ENCODE results near the gene PIAS4.

PIAS4 gene

DNA sequence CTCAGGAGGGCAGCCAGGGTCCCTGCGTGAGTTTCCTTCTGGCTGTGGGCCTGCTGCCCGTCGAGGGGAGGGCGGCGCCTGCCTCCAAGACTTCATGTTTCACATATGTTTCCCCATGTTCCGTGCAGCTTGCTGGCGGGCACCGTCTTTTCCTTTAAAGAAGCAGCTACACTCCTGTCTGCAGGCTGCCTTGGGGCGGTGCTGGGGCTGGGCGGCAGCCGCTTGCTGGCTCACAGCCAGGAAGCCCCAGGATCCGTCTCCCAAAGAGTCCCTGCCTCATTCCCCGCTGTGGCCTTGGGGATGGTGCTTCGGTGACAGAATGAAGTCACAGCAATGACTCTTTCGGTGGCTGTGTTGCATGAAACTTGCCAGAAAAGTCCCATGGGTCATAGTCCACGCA is 24.9 kb downstream of the PIAS4 start:
- no peaks in the 10 kb centered on the region for H3K27me3 Mint-ChIP-seq
- H3K9me3 Mint-ChIP-seq = no peaks in the 10 kb centered on the region
- H3K4me3 Mint-ChIP-seq = no peak overlapping the region
- H3K27ac Mint-ChIP-seq = no peak overlapping the region
- intact Hi-C loops (cut with micrococcal nuclease) = no loop called here
- H3K36me3 Mint-ChIP-seq (ENCODE audit: low read depth) = peaks cover 75% of the 10 kb centered on the region
- H3K4me1 Mint-ChIP-seq (ENCODE audit: low read depth) = peaks cover 6% of the 10 kb centered on the region

GRCh38 chr19:4033028-4033956 is 25.8 kb downstream of the PIAS4 start:
- no peak overlapping the region for H3K27ac Mint-ChIP-seq
- H3K9me3 Mint-ChIP-seq = no peaks in the 10 kb centered on the region
- peaks cover 6% of the 10 kb centered on the region for H3K4me1 Mint-ChIP-seq (ENCODE audit: low read depth)
- peaks cover 67% of the 10 kb centered on the region for H3K36me3 Mint-ChIP-seq (ENCODE audit: low read depth)
- no peak overlapping the region for H3K4me3 Mint-ChIP-seq
- intact Hi-C loops (cut with micrococcal nuclease) = no loop called here
- H3K27me3 Mint-ChIP-seq = no peaks in the 10 kb centered on the region

DNA sequence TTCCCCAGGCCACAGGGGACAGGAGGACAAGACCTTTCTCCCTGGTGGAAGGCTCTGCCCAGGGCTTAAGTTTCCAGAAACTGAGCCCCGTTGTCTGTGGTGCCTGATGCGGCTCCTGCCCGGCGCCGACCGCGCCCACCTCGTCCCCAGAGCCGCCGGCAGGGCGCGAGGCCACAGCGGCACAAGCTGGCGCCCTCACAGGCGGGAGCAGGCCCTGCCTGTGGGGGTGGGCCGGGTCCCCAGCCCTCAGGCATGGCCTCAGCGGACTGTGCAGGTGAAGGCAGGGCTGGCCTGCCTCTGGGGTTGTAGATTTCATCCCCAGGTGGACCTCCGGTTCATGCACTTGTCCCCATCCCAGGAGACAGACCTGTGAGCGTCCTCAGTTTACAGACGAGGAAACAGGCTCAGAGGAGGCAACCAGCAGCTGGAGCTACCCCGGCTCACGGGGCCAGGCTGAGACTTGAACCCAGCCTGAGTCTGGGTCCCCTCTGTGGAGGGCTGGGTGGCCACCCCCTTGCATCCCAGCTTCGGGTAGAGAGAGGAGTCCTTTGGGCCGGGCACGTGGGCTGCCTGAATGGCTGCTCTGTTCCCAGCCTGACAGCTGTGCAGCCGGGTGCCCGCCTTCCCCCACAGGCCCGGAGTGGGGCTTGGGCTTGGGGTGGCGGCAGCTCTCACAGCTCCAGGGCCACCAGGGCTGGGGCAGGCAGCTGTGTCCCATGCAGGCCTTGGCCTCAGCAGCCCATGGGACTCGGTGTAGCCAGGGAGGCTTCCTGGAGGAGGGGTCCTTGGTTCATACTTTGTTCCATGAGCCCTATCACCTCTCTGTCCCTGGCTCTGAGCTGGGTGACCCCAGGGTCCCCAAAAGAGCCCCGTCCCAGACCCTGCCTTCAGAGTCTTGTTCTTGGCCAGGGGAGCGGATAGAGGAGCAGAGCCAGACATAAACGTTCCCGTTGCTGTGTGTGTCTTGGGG is 26.8 kb downstream of the PIAS4 start:
- peak overlapping the region; percentile 55 for H3K27ac Mint-ChIP-seq
- no peaks in the 10 kb centered on the region for H3K9me3 Mint-ChIP-seq
- H3K36me3 Mint-ChIP-seq (ENCODE audit: low read depth) = peaks cover 56% of the 10 kb centered on the region
- H3K4me1 Mint-ChIP-seq (ENCODE audit: low read depth) = peaks cover 6% of the 10 kb centered on the region
- H3K27me3 Mint-ChIP-seq = no peaks in the 10 kb centered on the region
- intact Hi-C loops (cut with micrococcal nuclease) = no loop called here
- H3K4me3 Mint-ChIP-seq = no peak overlapping the region

GRCh38 chr19:4035018-4035566 is 27.6 kb downstream of the PIAS4 start:
- H3K9me3 Mint-ChIP-seq = no peaks in the 10 kb centered on the region
- peaks cover 53% of the 10 kb centered on the region for H3K36me3 Mint-ChIP-seq (ENCODE audit: low read depth)
- H3K4me3 Mint-ChIP-seq = no peak overlapping the region
- peak overlapping the region; percentile 55 for H3K27ac Mint-ChIP-seq
- peaks cover 6% of the 10 kb centered on the region for H3K4me1 Mint-ChIP-seq (ENCODE audit: low read depth)
- no peaks in the 10 kb centered on the region for H3K27me3 Mint-ChIP-seq
- intact Hi-C loops (cut with micrococcal nuclease) = no loop called here

GRCh38 chr19:4035582-4035981 is 28.0 kb downstream of the PIAS4 start:
- intact Hi-C loops (cut with micrococcal nuclease) = no loop called here
- Mint-ChIP-seq H3K27ac (no peak overlapping the region), H3K27me3 (no peaks in the 10 kb centered on the region), H3K9me3 (no peaks in the 10 kb centered on the region), H3K4me3 (no peak overlapping the region), H3K36me3 (ENCODE audit: low read depth) (peaks cover 53% of the 10 kb centered on the region), H3K4me1 (ENCODE audit: low read depth) (peaks cover 6% of the 10 kb centered on the region)

GRCh38 chr19:4036576-4037300 is 29.2 kb downstream of the PIAS4 start:
- Mint-ChIP-seq H3K27ac (no peak overlapping the region), H3K27me3 (no peaks in the 10 kb centered on the region), H3K36me3 (ENCODE audit: low read depth) (peaks cover 53% of the 10 kb centered on the region), H3K4me3 (no peak overlapping the region), H3K4me1 (ENCODE audit: low read depth) (peaks cover 6% of the 10 kb centered on the region), H3K9me3 (no peaks in the 10 kb centered on the region)
- intact Hi-C loops (cut with micrococcal nuclease) = no loop called here

DNA sequence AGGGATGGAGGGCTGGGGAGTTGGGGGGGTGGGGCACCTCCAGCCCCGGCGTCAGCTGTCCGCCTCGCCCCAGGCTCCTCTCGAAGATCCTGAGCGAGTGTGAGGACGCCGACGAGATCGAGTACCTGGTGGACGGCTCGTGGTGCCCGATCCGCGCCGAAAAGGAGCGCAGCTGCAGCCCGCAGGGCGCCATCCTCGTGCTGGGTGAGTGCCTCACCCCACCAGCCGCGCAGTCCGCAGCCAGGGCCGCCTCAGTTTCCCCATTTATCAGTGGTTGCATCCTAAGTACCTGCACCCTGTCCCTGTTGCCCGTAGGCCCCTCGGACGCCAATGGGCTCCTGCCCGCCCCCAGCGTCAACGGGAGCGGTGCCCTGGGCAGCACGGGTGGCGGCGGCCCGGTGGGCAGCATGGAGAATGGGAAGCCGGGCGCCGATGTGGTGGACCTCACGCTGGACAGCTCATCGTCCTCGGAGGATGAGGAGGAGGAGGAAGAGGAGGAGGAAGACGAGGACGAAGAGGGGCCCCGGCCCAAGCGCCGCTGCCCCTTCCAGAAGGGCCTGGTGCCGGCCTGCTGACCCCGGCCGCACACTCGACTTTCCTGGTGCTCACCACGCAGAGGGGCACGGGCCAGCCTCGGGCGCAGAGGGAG is 29.9 kb downstream of the PIAS4 start:
- no peaks in the 10 kb centered on the region for H3K27me3 Mint-ChIP-seq
- no peak overlapping the region for H3K27ac Mint-ChIP-seq
- no peaks in the 10 kb centered on the region for H3K9me3 Mint-ChIP-seq
- no peak overlapping the region for H3K4me3 Mint-ChIP-seq
- H3K4me1 Mint-ChIP-seq (ENCODE audit: low read depth) = peaks cover 9% of the 10 kb centered on the region
- H3K36me3 Mint-ChIP-seq (ENCODE audit: low read depth) = peaks cover 53% of the 10 kb centered on the region
- intact Hi-C loops (cut with micrococcal nuclease) = no loop called here

DNA sequence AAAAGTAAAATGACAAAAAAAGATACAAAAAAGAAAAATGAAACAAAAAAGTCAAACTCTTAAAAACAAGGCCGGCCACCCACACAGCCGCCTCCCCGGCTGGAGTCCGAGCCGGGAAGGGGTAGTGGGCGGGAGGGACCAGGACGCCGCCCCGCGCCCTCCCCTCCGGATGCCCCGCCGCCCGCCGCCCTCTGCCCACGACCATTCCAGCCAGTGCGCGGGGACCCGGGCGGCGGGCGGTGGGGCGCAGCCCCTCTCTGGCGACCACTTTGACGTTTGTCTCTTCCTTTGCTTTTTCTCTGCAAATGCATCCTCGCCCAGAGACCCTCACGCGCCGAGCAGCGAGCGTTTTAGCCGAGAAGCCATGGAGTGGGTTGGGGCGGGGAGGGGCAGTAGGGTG is 30.5 kb downstream of the PIAS4 start:
- no peaks in the 10 kb centered on the region for H3K9me3 Mint-ChIP-seq
- intact Hi-C loops (cut with micrococcal nuclease) = no loop called here
- H3K4me3 Mint-ChIP-seq = no peak overlapping the region
- peaks cover 14% of the 10 kb centered on the region for H3K4me1 Mint-ChIP-seq (ENCODE audit: low read depth)
- H3K36me3 Mint-ChIP-seq (ENCODE audit: low read depth) = peaks cover 53% of the 10 kb centered on the region
- H3K27me3 Mint-ChIP-seq = no peaks in the 10 kb centered on the region
- H3K27ac Mint-ChIP-seq = no peak overlapping the region

DNA sequence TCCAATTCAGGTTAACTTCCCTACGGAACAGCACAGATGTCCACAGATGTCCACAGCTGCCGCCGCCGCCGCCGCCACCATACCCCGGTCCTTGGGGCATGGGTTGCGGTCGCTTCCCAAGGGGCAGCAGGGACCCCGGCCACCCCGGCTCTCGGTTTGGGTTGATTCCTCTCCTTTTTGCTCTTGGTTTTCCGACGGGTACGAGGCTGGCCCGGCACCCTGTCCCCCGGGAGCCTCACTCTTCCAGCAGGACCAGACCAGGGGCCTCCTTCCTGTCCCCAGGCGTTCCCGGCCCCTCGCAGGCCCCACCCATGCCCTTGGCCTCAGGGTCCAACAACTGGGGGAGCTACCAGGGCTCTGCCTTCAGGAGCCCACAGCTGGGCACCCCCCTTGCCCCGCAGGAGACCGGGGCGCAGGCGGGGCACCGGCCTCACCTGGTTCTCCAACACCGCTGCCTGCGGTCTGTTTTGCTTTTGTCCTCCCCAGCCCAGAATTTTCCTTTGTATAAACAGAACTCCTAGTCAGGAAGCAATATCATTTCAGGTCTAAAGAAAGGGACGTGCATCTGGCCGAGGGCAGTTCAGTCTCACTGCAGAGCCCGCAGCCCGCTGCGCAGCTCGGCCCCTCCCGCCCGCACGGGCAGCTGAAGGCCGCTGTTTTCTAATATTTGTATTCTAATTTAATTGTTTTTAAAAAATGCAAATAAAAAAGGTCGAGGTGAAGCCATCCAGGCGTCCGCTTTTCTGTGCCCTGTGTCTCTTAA is 31.3 kb downstream of the PIAS4 start:
- H3K27me3 Mint-ChIP-seq = no peaks in the 10 kb centered on the region
- intact Hi-C loops (cut with micrococcal nuclease) = no loop called here
- no peaks in the 10 kb centered on the region for H3K9me3 Mint-ChIP-seq
- peaks cover 14% of the 10 kb centered on the region for H3K4me1 Mint-ChIP-seq (ENCODE audit: low read depth)
- H3K27ac Mint-ChIP-seq = no peak overlapping the region
- H3K4me3 Mint-ChIP-seq = no peak overlapping the region
- H3K36me3 Mint-ChIP-seq (ENCODE audit: low read depth) = peaks cover 53% of the 10 kb centered on the region

DNA sequence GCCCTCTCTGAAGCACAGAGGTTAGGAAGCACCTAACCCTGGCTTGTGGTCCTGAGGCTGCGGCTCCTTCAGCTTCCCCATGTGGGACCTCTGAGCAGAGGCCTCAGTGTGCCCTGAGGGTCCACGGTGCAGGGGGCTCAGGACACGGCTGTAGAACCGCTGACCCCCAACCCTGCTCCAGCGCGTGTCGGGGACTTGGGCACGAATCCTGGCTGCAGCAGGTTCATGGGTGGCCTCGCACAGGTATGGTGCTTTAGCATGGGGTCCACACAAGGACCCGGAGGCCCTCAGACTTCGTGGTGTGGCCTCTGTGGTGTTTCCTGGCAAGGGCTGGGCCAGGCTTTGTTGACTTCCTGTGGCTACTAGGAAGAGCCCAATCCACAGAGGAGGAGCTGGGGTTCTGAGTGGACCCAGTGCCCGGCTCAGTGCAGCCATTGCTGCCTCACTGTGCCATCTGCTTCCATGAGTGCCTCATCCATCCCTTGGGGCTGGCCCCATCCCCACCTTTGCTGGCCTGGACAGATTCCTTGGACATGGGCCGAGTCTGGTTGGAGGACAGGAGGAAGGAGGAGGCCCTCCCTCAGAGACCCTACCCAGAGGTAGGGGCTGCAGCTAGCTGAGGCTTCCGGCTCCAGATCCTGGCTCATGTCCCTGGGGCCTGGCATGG is 34.7 kb downstream of the PIAS4 start:
- peaks cover 16% of the 10 kb centered on the region for H3K4me1 Mint-ChIP-seq (ENCODE audit: low read depth)
- H3K27me3 Mint-ChIP-seq = no peaks in the 10 kb centered on the region
- peaks cover 75% of the 10 kb centered on the region for H3K36me3 Mint-ChIP-seq (ENCODE audit: low read depth)
- H3K27ac Mint-ChIP-seq = no peak overlapping the region
- intact Hi-C loops (cut with micrococcal nuclease) = no loop called here
- no peaks in the 10 kb centered on the region for H3K9me3 Mint-ChIP-seq
- H3K4me3 Mint-ChIP-seq = no peak overlapping the region

DNA sequence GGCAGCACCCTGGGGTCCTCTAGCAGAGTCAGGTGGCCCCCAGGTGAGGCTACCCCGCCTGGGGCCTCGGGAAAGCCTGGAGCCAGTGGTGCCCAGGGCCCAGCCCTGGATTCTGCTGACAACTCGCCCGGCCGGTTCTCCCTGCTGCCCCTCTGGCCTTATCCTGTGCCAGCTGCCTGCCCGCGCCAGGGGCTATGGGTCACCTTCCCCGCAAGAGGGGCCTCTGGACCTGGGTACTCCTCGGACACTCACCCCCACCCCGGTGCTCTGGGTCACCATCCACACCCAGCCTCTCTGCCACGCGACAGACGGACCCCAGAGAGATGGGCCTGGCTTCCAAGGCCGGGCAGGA is 35.2 kb downstream of the PIAS4 start:
- H3K4me1 Mint-ChIP-seq (ENCODE audit: low read depth) = peaks cover 16% of the 10 kb centered on the region
- intact Hi-C loops (cut with micrococcal nuclease) = no loop called here

GRCh38 chr19:4043401-4043800 is 35.9 kb downstream of the PIAS4 start:
- H3K36me3 Mint-ChIP-seq (ENCODE audit: low read depth) = peaks cover 87% of the 10 kb centered on the region
- H3K4me3 Mint-ChIP-seq = no peak overlapping the region
- no peaks in the 10 kb centered on the region for H3K9me3 Mint-ChIP-seq
- H3K4me1 Mint-ChIP-seq (ENCODE audit: low read depth) = peaks cover 16% of the 10 kb centered on the region
- H3K27ac Mint-ChIP-seq = no peak overlapping the region
- intact Hi-C loops (cut with micrococcal nuclease) = no loop called here
- no peaks in the 10 kb centered on the region for H3K27me3 Mint-ChIP-seq

More for the DNA sequence above, 35.2 kb downstream of the PIAS4 start:
- Mint-ChIP-seq H3K4me3 (no peak overlapping the region), H3K36me3 (ENCODE audit: low read depth) (peaks cover 80% of the 10 kb centered on the region), H3K27me3 (no peaks in the 10 kb centered on the region), H3K27ac (no peak overlapping the region), H3K9me3 (no peaks in the 10 kb centered on the region)
